ENCODE results near the gene TM6SF1.

DNA sequence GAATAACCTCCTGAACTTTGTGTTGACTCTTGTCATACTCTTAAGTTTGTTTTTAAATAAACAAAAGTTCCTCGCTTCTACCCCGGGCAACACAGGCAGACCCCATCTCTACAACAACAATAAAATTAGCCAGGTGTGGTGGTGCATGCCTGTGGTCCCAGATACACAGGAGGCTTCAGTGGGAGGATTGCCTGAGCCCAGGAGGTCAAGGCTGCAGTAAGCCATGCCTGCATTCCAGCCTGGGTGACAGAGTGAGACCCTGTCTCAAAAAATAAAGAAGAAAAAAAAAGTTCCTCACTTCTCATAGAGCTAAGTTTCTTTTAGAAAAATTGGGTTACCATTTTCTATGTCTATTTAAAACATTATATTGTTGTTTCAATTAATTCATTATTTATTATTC lies 70.9 kb downstream of the TM6SF1 start:
- no peak for TF ChIP-seq EZH2 (IDR thresholded peaks at IDR 0.05; ENCODE audit: insufficient read depth, poor library complexity, severe bottlenecking)
- no peak for TF ChIP-seq EZH2phosphoT487 (IDR thresholded peaks at IDR 0.05; ENCODE audit: insufficient read depth, low read depth)
